ENCODE measurements around the gene SCT. TPM values are rescaled to one million over a fixed set of nuclear protein-coding genes. Genes with fewer than 3 reads are reported as not detected.
"Not testable (repeated sequence)": the region's sequence is repeated elsewhere in the genome, so short reads cannot be mapped to it uniquely, and the experiment has no call there.

Gene SCT
- total and polyA plus RNA-seq, 2 donors from 2014 or later = not detected

DNA sequence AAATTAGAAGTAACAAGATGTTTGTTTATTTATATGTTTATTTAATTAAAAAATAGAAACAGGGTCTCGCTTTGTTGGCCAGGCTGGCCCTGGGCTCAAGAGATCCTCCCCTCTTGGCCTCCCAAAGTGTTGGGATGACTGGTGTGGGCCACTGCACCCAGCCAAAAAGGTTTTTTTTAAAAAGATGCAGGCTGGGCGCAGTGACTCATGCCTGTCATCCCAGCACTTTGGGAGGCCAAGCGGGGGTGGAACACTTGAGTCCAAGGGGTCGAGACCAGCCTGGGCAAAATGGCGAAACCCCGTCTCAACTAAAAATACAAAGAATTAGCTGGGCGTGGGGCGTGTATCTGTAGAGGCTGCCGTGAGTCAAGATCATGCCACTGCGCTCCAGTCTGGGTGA lies 23.5 kb upstream of the SCT start:
- H3K27ac ChIP-seq (ENCODE audit: low read depth in 2 of 2, low read length in 2 of 2) = no peak overlapping the region
- H3K36me3 ChIP-seq (ENCODE audit: control insufficient read depth in 2 of 3, insufficient read depth in 3 of 3, low read length in 3 of 3) = no peaks in the 10 kb centered on the region
- no peaks in the 10 kb centered on the region for H3K9me3 ChIP-seq (ENCODE audit: control insufficient read depth in 2 of 3, insufficient read depth in 1 of 3, low read length in 3 of 3)
- DNase-seq (no peak), FAIRE-seq (no peak)
- H3K9ac ChIP-seq (ENCODE audit: low read length in 3 of 3) = no peak overlapping the region
- H3K4me1 ChIP-seq (ENCODE audit: control insufficient read depth in 2 of 3, insufficient read depth in 2 of 3, low read depth in 1 of 3, low read length in 3 of 3) = peaks cover 0 to 3% (median 0%) of the 10 kb centered on the region in 3 donors
- no peaks in the 10 kb centered on the region for H3K27me3 ChIP-seq (ENCODE audit: control insufficient read depth, insufficient read depth, low read length)
- intact Hi-C loops (cut with DNase I) = no loop called here
- TF ChIP-seq, protein P1, sequence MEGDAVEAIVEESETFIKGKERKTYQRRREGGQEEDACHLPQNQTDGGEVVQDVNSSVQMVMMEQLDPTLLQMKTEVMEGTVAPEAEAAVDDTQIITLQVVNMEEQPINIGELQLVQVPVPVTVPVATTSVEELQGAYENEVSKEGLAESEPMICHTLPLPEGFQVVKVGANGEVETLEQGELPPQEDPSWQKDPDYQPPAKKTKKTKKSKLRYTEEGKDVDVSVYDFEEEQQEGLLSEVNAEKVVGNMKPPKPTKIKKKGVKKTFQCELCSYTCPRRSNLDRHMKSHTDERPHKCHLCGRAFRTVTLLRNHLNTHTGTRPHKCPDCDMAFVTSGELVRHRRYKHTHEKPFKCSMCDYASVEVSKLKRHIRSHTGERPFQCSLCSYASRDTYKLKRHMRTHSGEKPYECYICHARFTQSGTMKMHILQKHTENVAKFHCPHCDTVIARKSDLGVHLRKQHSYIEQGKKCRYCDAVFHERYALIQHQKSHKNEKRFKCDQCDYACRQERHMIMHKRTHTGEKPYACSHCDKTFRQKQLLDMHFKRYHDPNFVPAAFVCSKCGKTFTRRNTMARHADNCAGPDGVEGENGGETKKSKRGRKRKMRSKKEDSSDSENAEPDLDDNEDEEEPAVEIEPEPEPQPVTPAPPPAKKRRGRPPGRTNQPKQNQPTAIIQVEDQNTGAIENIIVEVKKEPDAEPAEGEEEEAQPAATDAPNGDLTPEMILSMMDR (IDR thresholded peaks at IDR 0.05; ENCODE audit: borderline replicate concordance, extremely low read depth, insufficient read depth) = no peak
- H3K4me3 ChIP-seq (ENCODE audit: low read length in 3 of 3) = no peak overlapping the region

DNA sequence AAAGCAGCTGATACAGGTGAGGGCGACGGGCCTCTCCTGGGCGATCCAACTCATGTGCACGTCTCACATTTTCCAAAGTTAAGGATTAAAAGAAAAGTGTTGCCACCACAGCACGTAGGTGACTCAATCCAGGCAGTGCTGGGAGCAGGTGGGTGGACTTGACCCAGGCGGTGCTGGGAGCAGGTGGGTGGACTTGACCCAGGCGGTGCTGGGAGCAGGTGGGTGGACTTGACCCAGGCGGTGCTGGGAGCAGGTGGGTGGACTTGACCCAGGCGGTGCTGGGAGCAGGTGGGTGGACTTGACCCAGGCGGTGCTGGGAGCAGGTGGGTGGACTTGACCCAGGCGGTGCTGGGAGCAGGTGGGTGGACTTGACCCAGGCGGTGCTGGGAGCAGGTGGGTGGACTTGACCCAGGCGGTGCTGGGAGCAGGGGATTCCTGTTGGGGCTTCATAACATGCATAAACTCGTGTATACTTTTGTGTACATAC lies 20.7 kb upstream of the SCT start:
- H3K36me3 ChIP-seq (ENCODE audit: control insufficient read depth in 2 of 3, insufficient read depth in 3 of 3, low read length in 3 of 3); H3K4me3 ChIP-seq (ENCODE audit: low read length in 3 of 3); H3K9me3 ChIP-seq (ENCODE audit: control insufficient read depth in 2 of 3, insufficient read depth in 1 of 3, low read length in 3 of 3); H3K9ac ChIP-seq (ENCODE audit: low read length in 3 of 3); DNase-seq; H3K27ac ChIP-seq (ENCODE audit: low read depth in 2 of 2, low read length in 2 of 2); FAIRE-seq; H3K4me1 ChIP-seq (ENCODE audit: control insufficient read depth in 2 of 3, insufficient read depth in 2 of 3, low read depth in 1 of 3, low read length in 3 of 3); H3K27me3 ChIP-seq (ENCODE audit: control insufficient read depth, insufficient read depth, low read length); intact Hi-C loops (cut with DNase I): not testable (repeated sequence)

DNA sequence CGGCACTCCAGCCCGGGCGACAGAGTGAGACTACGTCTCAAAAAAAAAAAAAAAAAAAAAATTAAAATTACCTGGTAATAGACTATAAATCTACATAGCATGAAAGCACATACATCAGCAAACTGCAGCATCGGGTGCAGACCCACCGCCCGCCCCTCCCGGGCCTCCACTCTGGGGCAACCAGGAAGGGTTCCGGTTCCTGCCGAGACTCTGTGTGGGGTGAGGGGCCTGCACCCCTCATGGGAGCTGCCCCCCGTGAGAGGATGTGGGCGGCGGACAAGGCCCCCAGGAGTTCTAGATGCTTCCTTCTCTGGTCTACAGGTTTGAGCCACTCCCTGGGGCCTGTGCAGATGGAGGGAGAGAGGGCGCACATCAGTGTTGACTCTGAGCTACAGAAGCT lies 19.2 kb upstream of the SCT start:
- H3K27me3 ChIP-seq (ENCODE audit: control insufficient read depth, insufficient read depth, low read length) = no peaks in the 10 kb centered on the region
- no peak for DNase-seq
- H3K4me3 ChIP-seq (ENCODE audit: low read length in 3 of 3) = no peak overlapping the region
- no peak overlapping the region for H3K27ac ChIP-seq (ENCODE audit: low read depth in 2 of 2, low read length in 2 of 2)
- H3K9ac ChIP-seq (ENCODE audit: low read length in 3 of 3) = no peak overlapping the region
- TF ChIP-seq, protein P1 (IDR thresholded peaks at IDR 0.05; ENCODE audit: borderline replicate concordance, extremely low read depth, insufficient read depth) = no peak
- H3K9me3 ChIP-seq (ENCODE audit: control insufficient read depth in 2 of 3, insufficient read depth in 1 of 3, low read length in 3 of 3) = no peaks in the 10 kb centered on the region
- no peak for FAIRE-seq
- H3K4me1 ChIP-seq (ENCODE audit: control insufficient read depth in 2 of 3, insufficient read depth in 2 of 3, low read depth in 1 of 3, low read length in 3 of 3) = peaks cover 0 to 3% (median 0%) of the 10 kb centered on the region in 3 donors
- intact Hi-C loops (cut with DNase I) = no loop called here
- peaks cover 0 to 8% (median 0%) of the 10 kb centered on the region in 3 donors for H3K36me3 ChIP-seq (ENCODE audit: control insufficient read depth in 2 of 3, insufficient read depth in 3 of 3, low read length in 3 of 3)

DNA sequence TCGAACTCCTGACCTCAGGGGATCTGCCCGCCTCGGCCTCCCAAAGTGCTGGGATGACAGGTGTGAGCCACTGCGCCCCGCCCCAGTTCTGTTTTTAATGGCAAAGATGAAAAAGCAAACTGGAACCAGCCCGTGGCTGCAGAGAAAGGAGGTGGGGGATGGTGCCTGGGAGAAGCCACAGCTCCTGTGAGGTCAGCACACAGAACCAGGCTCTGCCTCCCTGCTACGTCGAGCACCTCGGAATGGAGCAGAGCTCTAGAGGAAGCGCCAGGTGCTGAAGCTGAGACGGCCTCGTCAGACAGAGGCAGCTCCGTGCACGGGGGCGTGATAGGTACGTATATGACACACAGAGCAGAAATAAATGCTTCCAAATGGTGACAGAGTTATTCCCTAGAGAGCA lies 18.6 kb upstream of the SCT start:
- Histone ChIP-seq H3K9ac (ENCODE audit: low read length in 3 of 3) (no peak overlapping the region), H3K27ac (ENCODE audit: low read depth in 2 of 2, low read length in 2 of 2) (no peak overlapping the region), H3K9me3 (ENCODE audit: control insufficient read depth in 2 of 3, insufficient read depth in 1 of 3, low read length in 3 of 3) (no peaks in the 10 kb centered on the region), H3K4me1 (ENCODE audit: control insufficient read depth in 2 of 3, insufficient read depth in 2 of 3, low read depth in 1 of 3, low read length in 3 of 3) (peaks cover 0 to 3% (median 0%) of the 10 kb centered on the region in 3 donors), H3K27me3 (ENCODE audit: control insufficient read depth, insufficient read depth, low read length) (no peaks in the 10 kb centered on the region), H3K4me3 (ENCODE audit: low read length in 3 of 3) (no peak overlapping the region), H3K36me3 (ENCODE audit: control insufficient read depth in 2 of 3, insufficient read depth in 3 of 3, low read length in 3 of 3) (peaks cover 0 to 8% (median 0%) of the 10 kb centered on the region in 3 donors)
- no peak for DNase-seq
- intact Hi-C loops (cut with DNase I) = no loop called here
- FAIRE-seq = no peak
- TF ChIP-seq, protein P1 (IDR thresholded peaks at IDR 0.05; ENCODE audit: borderline replicate concordance, extremely low read depth, insufficient read depth) = no peak

Measured in kidney (tissue), 14 donors.